K562 (cell line): ENCODE data around the gene ATAD2B. TPM values are rescaled to one million over a fixed set of nuclear protein-coding genes. Genes with fewer than 3 reads are reported as not detected.

Source experiments
- BCL6 ChIP-seq: fragments of 250-450 bp; sonication (Bioruptor Pico); IDR thresholded peaks from 2 replicates; pipeline ENCODE4 v1.4.0; 2020
- FOXK1 ChIP-seq: sonication (generic); formaldehyde crosslinking; IDR thresholded peaks from 2 replicates; pipeline ENCODE4 v1.8.0; 2022; ENCODE audit warnings: missing genetic modification reagents, mild to moderate bottlenecking, borderline replicate concordance
- NEUROD1 ChIP-seq: fragments of 150-350 bp; IDR thresholded peaks from 2 replicates; pipeline ENCODE4 v1.6.1; 2014; ENCODE audit warnings: borderline replicate concordance, low read length, low read depth; ENCODE audit not compliant: partially characterized antibody
- NR1H2 ChIP-seq: sonication (generic); formaldehyde crosslinking; IDR thresholded peaks from 2 replicates; pipeline ENCODE4 v1.4.0; 2020; ENCODE audit warnings: mild to moderate bottlenecking, missing genetic modification reagents
- SMARCE1 ChIP-seq: fragments of 450-650 bp; IDR thresholded peaks from 2 replicates; pipeline ENCODE4 v1.7.1; 2016; ENCODE audit warnings: mild to moderate bottlenecking
- ZNF431 ChIP-seq: sonication (generic); formaldehyde crosslinking; IDR thresholded peaks from 2 replicates; pipeline ENCODE4 v1.8.0; 2022; ENCODE audit warnings: mild to moderate bottlenecking, missing genetic modification reagents
- ZNF589 ChIP-seq: fragments of 200-800 bp; sonication (Bioruptor generic); IDR thresholded peaks from 2 replicates; pipeline ENCODE4 v1.6.1; 2016; ENCODE audit warnings: low read depth, missing genetic modification characterization, missing compliant biosample characterization
- ZNF766 ChIP-seq: fragments of 200-800 bp; sonication (Bioruptor generic); conservative IDR thresholded peaks from 2 replicates; pipeline ENCODE4 v1.6.1; 2016; ENCODE audit warnings: missing genetic modification characterization, missing compliant biosample characterization
- polyA plus RNA-seq, 8 experiments: library from polyadenylated mRNA; depleted of rRNA in 4 of 8; stranded (reverse) in 5 of 8; unstranded in 3 of 8; fragments of >200 nt; fragmentation: Nextera tagmentation in 2 of 8; fragmentation: Illumina TruSeq in 1 of 8; extraction: Ambion mirVana in 2 of 8; extraction: Trizol in 1 of 8; gene quantifications; 2 replicates each; pipeline versions ENCODE4 v1.2.1 to v1.2.3, GENCODE V29; 2011 to 2014; ENCODE audit warnings: inconsistent platforms in 1 of 8, missing spikeins in 1 of 8
- total RNA-seq, 7 experiments: library from RNA; depleted of rRNA in 6 of 7; stranded (reverse); fragments of >200 nt in 6 of 7; fragmentation: Illumina TruSeq in 2 of 7; extraction: Trizol in 2 of 7; gene quantifications; 2 replicates each; pipeline versions ENCODE4 v1.2.1 to v1.2.3, GENCODE V29; 2011 to 2021; ENCODE audit warnings: low replicate concordance in 1 of 7
- TF ChIP-seq, protein P1 (sequence below): sonication (generic); formaldehyde crosslinking; IDR thresholded peaks from 2 replicates; pipeline ENCODE4 v1.8.0; 2022; ENCODE audit warnings: mild to moderate bottlenecking, missing genetic modification reagents, borderline replicate concordance
- TF ChIP-seq, protein P2 (sequence below): fragments of 250-450 bp; sonication (Bioruptor Pico); IDR thresholded peaks from 2 replicates; pipeline ENCODE4 v1.5.0; 2020; ENCODE audit warnings: mild to moderate bottlenecking
- TF ChIP-seq, protein P3 (sequence below): fragments of 450-650 bp; IDR thresholded peaks from 2 replicates; pipeline ENCODE4 v1.6.1; 2017; ENCODE audit warnings: mild to moderate bottlenecking, moderate library complexity
- TF ChIP-seq, protein P4 (sequence below): fragments of 200-800 bp; sonication (Bioruptor generic); IDR thresholded peaks from 2 replicates; pipeline ENCODE4 v1.6.1; 2016; ENCODE audit warnings: missing genetic modification characterization, missing compliant biosample characterization

Gene ATAD2B
- total and polyA plus RNA-seq, 9 of the 15 experiments (the other 6 are each of a cell fraction or from before 2014, with no cell fraction given), result 3.2 to 21.6 (median 11.4) TPM

DNA sequence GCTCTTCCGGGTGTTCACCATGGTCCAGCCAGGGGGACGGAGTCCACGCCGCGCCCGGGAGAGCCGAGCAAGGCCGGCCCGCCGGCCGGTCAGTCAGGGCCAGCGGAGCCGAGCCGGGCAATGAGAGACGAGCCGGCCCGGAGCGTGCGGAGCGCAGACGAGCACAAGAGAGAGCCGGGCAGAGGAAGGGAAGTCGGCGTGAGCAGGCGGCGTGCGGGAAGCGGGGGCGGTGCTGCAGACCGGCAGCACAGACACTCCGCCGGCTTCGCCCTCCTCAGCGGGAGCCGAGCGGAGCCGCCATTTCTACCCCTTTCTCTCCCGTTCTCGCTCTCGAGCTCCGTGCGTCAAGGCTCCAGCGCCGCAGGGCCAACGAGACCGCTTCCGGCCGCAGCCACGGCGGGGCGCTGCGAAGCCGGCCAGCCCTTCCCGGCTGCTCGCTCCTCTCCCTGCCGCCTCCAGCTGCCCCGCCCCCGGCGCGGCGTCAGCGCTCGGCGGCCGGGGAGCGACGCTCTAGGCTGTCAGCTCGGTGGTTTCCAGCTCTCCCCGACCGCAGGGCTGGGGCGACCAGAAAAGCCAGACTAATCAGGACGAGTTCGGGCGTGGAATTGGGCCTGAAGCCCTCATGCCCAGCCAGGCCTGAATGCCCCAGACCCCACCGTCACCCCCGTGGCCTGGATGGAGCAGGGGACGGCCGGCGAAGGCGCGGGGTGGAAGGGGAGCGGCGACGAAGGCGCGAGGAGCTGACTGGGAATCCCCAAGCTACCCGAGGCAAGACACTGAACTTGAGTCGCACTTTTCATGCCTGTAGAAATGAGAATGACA, at the start of gene ATAD2B (continued):
- TF ChIP-seq ZNF589 (no peak), BCL6 (CRISPR knock-in tag) (no peak), NEUROD1 (peak; percentile 58), SMARCE1 (no peak), ZNF431 (CRISPR knock-in tag) (peak; percentile 47; the same call in 1 of the 2 replicates), FOXK1 (peak; percentile 83; the same call in 1 of the 2 replicates), ZNF766 (CRISPR knock-in tag) (peak; percentile 43; the same call in 1 of the 2 replicates), NR1H2 (peak; percentile 79; the same call in 1 of the 2 replicates)
- TF ChIP-seq, protein P1, sequence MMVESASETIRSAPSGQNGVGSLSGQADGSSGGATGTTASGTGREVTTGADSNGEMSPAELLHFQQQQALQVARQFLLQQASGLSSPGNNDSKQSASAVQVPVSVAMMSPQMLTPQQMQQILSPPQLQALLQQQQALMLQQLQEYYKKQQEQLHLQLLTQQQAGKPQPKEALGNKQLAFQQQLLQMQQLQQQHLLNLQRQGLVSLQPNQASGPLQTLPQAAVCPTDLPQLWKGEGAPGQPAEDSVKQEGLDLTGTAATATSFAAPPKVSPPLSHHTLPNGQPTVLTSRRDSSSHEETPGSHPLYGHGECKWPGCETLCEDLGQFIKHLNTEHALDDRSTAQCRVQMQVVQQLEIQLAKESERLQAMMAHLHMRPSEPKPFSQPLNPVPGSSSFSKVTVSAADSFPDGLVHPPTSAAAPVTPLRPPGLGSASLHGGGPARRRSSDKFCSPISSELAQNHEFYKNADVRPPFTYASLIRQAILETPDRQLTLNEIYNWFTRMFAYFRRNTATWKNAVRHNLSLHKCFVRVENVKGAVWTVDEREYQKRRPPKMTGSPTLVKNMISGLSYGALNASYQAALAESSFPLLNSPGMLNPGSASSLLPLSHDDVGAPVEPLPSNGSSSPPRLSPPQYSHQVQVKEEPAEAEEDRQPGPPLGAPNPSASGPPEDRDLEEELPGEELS (CRISPR knock-in tag), result no peak
- TF ChIP-seq, protein P2, sequence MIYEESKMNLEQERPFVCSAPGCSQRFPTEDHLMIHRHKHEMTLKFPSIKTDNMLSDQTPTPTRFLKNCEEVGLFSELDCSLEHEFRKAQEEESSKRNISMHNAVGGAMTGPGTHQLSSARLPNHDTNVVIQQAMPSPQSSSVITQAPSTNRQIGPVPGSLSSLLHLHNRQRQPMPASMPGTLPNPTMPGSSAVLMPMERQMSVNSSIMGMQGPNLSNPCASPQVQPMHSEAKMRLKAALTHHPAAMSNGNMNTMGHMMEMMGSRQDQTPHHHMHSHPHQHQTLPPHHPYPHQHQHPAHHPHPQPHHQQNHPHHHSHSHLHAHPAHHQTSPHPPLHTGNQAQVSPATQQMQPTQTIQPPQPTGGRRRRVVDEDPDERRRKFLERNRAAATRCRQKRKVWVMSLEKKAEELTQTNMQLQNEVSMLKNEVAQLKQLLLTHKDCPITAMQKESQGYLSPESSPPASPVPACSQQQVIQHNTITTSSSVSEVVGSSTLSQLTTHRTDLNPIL, result no peak
- TF ChIP-seq, protein P3, sequence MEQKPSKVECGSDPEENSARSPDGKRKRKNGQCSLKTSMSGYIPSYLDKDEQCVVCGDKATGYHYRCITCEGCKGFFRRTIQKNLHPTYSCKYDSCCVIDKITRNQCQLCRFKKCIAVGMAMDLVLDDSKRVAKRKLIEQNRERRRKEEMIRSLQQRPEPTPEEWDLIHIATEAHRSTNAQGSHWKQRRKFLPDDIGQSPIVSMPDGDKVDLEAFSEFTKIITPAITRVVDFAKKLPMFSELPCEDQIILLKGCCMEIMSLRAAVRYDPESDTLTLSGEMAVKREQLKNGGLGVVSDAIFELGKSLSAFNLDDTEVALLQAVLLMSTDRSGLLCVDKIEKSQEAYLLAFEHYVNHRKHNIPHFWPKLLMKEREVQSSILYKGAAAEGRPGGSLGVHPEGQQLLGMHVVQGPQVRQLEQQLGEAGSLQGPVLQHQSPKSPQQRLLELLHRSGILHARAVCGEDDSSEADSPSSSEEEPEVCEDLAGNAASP, result no peak
- TF ChIP-seq, protein P4, sequence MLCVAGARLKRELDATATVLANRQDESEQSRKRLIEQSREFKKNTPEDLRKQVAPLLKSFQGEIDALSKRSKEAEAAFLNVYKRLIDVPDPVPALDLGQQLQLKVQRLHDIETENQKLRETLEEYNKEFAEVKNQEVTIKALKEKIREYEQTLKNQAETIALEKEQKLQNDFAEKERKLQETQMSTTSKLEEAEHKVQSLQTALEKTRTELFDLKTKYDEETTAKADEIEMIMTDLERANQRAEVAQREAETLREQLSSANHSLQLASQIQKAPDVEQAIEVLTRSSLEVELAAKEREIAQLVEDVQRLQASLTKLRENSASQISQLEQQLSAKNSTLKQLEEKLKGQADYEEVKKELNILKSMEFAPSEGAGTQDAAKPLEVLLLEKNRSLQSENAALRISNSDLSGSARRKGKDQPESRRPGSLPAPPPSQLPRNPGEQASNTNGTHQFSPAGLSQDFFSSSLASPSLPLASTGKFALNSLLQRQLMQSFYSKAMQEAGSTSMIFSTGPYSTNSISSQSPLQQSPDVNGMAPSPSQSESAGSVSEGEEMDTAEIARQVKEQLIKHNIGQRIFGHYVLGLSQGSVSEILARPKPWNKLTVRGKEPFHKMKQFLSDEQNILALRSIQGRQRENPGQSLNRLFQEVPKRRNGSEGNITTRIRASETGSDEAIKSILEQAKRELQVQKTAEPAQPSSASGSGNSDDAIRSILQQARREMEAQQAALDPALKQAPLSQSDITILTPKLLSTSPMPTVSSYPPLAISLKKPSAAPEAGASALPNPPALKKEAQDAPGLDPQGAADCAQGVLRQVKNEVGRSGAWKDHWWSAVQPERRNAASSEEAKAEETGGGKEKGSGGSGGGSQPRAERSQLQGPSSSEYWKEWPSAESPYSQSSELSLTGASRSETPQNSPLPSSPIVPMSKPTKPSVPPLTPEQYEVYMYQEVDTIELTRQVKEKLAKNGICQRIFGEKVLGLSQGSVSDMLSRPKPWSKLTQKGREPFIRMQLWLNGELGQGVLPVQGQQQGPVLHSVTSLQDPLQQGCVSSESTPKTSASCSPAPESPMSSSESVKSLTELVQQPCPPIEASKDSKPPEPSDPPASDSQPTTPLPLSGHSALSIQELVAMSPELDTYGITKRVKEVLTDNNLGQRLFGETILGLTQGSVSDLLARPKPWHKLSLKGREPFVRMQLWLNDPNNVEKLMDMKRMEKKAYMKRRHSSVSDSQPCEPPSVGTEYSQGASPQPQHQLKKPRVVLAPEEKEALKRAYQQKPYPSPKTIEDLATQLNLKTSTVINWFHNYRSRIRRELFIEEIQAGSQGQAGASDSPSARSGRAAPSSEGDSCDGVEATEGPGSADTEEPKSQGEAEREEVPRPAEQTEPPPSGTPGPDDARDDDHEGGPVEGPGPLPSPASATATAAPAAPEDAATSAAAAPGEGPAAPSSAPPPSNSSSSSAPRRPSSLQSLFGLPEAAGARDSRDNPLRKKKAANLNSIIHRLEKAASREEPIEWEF (CRISPR knock-in tag), result no peak
